Thyroid gland (tissue), 4 donors: ENCODE results near the gene FAIM2. TPM values are rescaled to one million over a fixed set of nuclear protein-coding genes. Genes with fewer than 3 reads are reported as not detected.

Experiments
- DNase-seq, 2 donors: peaks; one replicate each; pipeline ENCODE4 v3.0.0-alpha.2; 2019
- H3K27ac ChIP-seq, 3 donors: fragments of 200-600 bp; sonication (generic); 1 replicate in 2 of 3; 2 replicates in 1 of 3; pipeline ENCODE4 v1.5.1; 2016 to 2019; ENCODE audit warnings: mild to moderate bottlenecking in 1 of 3, moderate library complexity in 1 of 3
- H3K27me3 ChIP-seq: fragments of 200-600 bp; sonication (generic); one replicate; pipeline ENCODE4 v1.5.1; 2019
- H3K36me3 ChIP-seq, 2 donors: fragments of 200-600 bp; sonication (generic); one replicate each; pipeline ENCODE4 v1.5.1; 2016 to 2019
- H3K4me1 ChIP-seq, 2 donors: fragments of 200-600 bp; sonication (generic); one replicate each; pipeline ENCODE4 v1.5.1; 2017 to 2019
- H3K4me3 ChIP-seq, 3 donors: fragments of 200-600 bp; sonication (generic); replicated peaks in 1 of 3; 1 replicate in 2 of 3; 2 replicates in 1 of 3; pipeline ENCODE4 v1.5.1; 2016; ENCODE audit warnings: mild to moderate bottlenecking in 1 of 3
- H3K9me3 ChIP-seq: fragments of 200-600 bp; sonication (generic); one replicate; pipeline ENCODE4 v1.5.1; 2017
- POLR2A ChIP-seq, 2 donors: fragments of 450-650 bp; IDR thresholded peaks; one replicate each; pipeline ENCODE4 v1.6.1; 2017; ENCODE audit warnings: antibody characterized with exemption in 2 of 2, mild to moderate bottlenecking in 2 of 2, moderate library complexity in 1 of 2
- WGBS, 2 donors: methylation state at CpG; one replicate each; pipeline ENCODE4 v1.1.5; 2017; 5-methylcytosine and 5-hydroxymethylcytosine counted together
- intact Hi-C: fragments of 100-400 bp; cut with DNase I; formaldehyde crosslinking; loops from one replicate; pipeline ENCODE4 v1.15.1; 2023
- total RNA-seq, 4 donors: library from RNA; depleted of rRNA; stranded (reverse); fragments of >200 nt; gene quantifications; one replicate each; pipeline ENCODE4 v1.2.3, GENCODE V29; 2016
- TF ChIP-seq, protein P1 (sequence below), 6 experiments: fragments of 200-600 bp in 3 of 6; fragments of 450-650 bp in 3 of 6; sonication (generic) in 3 of 6; IDR thresholded peaks; one replicate each; pipeline ENCODE4 v1.5.1; 2016 to 2019; ENCODE audit warnings: antibody characterized with exemption in 6 of 6, mild to moderate bottlenecking in 2 of 6, inconsistent platforms in 1 of 6, moderate library complexity in 1 of 6

FAIM2 gene
- total RNA-seq, 4 donors from 2014 or later, result 0.13 to 3.0 (median 0.33) TPM; not detected in 1

DNA sequence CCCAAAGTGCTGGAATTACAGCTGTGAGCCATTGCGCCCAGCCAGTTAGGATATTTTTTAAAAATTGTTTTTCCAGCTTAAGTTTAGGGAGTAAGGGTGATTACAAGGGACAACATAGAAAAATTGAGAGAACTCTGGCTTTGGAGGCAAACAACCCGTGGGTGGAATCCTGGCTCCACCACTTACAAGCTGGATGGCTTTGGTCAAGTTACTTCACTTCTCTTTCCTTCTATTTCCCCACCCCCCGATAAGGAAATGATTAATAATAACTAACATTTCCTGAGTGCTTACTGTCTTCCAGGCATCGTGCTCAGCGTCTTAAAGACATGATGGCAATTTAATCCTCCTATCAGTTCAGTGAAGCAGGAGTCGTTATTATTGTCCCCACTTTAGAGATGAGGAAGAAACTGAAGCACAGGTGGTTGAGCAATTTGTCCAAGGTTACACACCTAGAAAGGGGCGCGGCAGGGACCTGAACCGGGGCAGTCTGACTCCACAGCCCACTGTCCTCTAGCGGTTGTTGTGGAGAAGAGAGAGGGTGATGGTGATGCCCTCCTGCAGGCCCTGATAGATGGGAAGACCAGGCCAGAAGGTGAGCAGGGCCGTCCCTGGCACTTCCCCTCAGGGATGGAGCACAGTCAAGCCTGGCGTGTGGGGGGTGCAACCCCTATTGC, 16.7 kb upstream of the FAIM2 start:
- Histone ChIP-seq H3K4me1 (no peaks in the 10 kb centered on the region), H3K9me3 (no peaks in the 10 kb centered on the region), H3K27ac (no peak overlapping the region), H3K4me3 (no peak overlapping the region), H3K36me3 (no peaks in the 10 kb centered on the region), H3K27me3 (no peaks in the 10 kb centered on the region)
- 69 to 70% methylated on average over 10 to 12 of the region's 12 CpGs for WGBS, 2 donors
- DNase-seq, result no peak
- intact Hi-C loops, result no loop called here
- TF ChIP-seq, protein P1, sequence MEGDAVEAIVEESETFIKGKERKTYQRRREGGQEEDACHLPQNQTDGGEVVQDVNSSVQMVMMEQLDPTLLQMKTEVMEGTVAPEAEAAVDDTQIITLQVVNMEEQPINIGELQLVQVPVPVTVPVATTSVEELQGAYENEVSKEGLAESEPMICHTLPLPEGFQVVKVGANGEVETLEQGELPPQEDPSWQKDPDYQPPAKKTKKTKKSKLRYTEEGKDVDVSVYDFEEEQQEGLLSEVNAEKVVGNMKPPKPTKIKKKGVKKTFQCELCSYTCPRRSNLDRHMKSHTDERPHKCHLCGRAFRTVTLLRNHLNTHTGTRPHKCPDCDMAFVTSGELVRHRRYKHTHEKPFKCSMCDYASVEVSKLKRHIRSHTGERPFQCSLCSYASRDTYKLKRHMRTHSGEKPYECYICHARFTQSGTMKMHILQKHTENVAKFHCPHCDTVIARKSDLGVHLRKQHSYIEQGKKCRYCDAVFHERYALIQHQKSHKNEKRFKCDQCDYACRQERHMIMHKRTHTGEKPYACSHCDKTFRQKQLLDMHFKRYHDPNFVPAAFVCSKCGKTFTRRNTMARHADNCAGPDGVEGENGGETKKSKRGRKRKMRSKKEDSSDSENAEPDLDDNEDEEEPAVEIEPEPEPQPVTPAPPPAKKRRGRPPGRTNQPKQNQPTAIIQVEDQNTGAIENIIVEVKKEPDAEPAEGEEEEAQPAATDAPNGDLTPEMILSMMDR (IDR thresholded peaks at IDR 0.05), result no peak
- TF ChIP-seq POLR2A (IDR thresholded peaks at IDR 0.05), result no peak

DNA sequence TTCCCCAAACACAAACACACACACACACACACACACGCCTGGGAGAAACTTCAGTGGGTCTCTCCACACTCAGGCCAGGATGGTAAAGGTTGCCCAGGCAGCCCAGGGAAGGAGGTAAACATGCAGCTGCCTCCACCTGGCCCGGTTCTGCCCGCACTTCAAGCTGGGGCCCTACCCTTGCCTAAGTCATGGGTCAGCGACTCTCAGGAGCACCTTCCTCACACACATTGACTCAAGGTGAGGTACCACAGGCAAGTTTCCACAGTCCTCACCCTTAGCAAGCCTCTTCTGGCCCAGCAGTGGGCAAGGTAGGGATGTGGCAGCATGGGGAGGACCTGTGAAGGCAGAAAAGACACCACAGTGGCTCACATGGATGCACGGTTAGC, 14.1 kb upstream of the FAIM2 start:
- Histone ChIP-seq H3K4me3 (no peak overlapping the region), H3K27ac (no peak overlapping the region), H3K36me3 (no peaks in the 10 kb centered on the region), H3K27me3 (no peaks in the 10 kb centered on the region), H3K4me1 (no peaks in the 10 kb centered on the region), H3K9me3 (no peaks in the 10 kb centered on the region)
- 48 to 74% methylated on average over 3 to 5 of the region's 5 CpGs for WGBS, 2 donors
- TF ChIP-seq POLR2A (IDR thresholded peaks at IDR 0.05), result no peak
- TF ChIP-seq, protein P1 (IDR thresholded peaks at IDR 0.05), result no peak
- intact Hi-C loops, result no loop called here
- DNase-seq, result peak in 1 of 2 donors; percentile 21

DNA sequence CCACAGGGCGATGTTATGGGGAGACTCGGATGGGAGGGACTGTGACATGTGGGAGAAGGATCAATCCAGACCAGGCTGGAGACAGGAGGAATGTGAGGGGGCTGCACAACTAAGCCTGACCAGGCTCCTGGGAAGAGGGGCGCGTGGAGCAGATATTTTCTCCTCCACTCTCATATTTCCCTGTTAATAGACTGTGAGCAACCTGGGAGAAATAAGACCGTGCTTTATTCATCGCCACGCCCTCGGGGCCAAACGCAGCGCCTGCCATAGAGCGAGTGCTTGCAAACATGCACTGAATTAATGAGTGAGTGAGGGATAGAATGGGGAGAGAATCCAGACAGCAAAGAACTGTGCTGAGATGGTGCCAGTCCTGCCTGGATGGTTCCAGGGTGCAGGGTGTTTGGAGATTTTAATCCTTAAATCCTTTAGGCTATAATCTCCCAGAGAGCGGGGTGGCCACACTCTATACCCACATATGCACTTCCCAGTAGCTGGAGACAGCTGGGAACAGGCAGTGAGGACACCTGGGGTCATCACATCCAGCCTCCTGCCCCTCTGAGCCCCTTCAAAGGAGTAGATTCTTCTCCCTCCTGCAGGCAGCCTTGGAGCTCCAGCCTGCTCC, 13.6 kb upstream of the FAIM2 start:
- H3K4me3 ChIP-seq, result no peak overlapping the region
- intact Hi-C loops, result no loop called here
- no peak overlapping the region for H3K27ac ChIP-seq
- H3K9me3 ChIP-seq, result no peaks in the 10 kb centered on the region
- no peak for DNase-seq
- H3K27me3 ChIP-seq, result no peaks in the 10 kb centered on the region
- H3K36me3 ChIP-seq, result no peaks in the 10 kb centered on the region
- H3K4me1 ChIP-seq, result no peaks in the 10 kb centered on the region
- TF ChIP-seq, protein P1 (IDR thresholded peaks at IDR 0.05), result no peak
- TF ChIP-seq POLR2A (IDR thresholded peaks at IDR 0.05), result no peak
- 90 to 92% methylated on average over 12 of the region's 12 CpGs for WGBS, 2 donors

DNA sequence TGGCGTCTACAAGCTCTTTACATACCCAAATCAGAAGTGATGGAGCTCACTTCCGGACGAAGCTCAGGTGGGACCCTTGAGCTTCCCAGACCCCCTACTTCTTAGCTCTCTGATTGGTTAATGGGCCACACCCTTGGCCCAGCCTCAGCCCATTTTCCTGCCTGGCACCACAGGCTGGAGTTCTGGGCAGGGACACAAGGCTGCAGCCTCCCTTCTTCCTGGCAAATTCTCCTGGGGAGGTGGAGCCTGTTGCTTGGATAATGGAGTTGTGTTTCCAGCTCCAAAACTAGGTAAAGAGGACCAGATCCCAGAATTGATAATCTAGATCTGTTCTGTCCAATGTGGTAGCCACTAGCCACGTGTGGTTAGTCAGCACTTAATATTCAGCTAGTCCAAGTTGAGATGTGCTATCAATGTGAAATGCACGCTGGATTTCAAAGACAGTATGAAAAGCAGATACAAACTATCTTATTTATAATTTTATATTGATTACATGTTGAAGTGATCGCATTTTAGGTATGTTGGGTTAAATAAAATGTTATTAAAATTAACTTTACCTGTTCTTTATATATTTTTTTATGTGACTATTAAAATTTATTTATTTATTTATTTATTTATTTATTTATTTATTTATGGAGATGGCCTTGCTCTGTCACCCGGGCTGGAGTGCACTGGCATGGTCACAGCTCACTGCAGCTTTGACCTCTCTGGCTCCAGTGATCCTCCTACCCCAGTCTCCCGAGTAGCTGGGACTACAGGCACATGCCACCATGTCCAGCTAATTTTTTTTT, 12.6 kb upstream of the FAIM2 start:
- TF ChIP-seq POLR2A (IDR thresholded peaks at IDR 0.05), result no peak
- TF ChIP-seq, protein P1 (IDR thresholded peaks at IDR 0.05), result no peak
- 82 to 89% methylated on average over 8 of the region's 8 CpGs for WGBS, 2 donors
- DNase-seq, result no peak

More for the DNA sequence above, 12.6 kb upstream of the FAIM2 start:
- Histone ChIP-seq H3K4me3 (no peak overlapping the region), H3K4me1 (peaks cover under 1 to 2% of the 10 kb centered on the region in 2 donors), H3K27ac (no peak overlapping the region), H3K9me3 (no peaks in the 10 kb centered on the region), H3K36me3 (no peaks in the 10 kb centered on the region), H3K27me3 (no peaks in the 10 kb centered on the region)
- intact Hi-C loops, result no loop called here
